DND-41 (cell line): ENCODE data around the gene ACOX3.

Experiments
- CTCF ChIP-seq: IDR thresholded peaks from 2 replicates; pipeline ENCODE4 v1.5.1; 2012; ENCODE audit warnings: borderline replicate concordance, low read length, moderate library complexity, mild to moderate bottlenecking; ENCODE audit not compliant: poor library complexity, severe bottlenecking; ENCODE audit errors: extremely low read depth
- EZH2 ChIP-seq: IDR thresholded peaks from 3 replicates; pipeline ENCODE4 v1.6.1; 2012; ENCODE audit warnings: borderline replicate concordance, low read depth, mild to moderate bottlenecking, moderate library complexity, low read length, inconsistent platforms; ENCODE audit not compliant: severe bottlenecking

GRCh38 chr4:8409264-8410065, 31.1 kb downstream of the ACOX3 start:
- TF ChIP-seq CTCF (no peak), EZH2 (no peak)
